GM19193 (cell line): ENCODE measurements around the gene JPT2.

Source experiments
- POLR2A ChIP-seq: IDR thresholded peaks from 4 replicates; pipeline ENCODE4 v1.6.1; 2011; ENCODE audit not compliant: insufficient read depth, insufficient read length; ENCODE audit errors: extremely low read depth

JPT2 gene

GRCh38 chr16:1645914-1646525 is 32.1 kb upstream of the JPT2 start:
- no peak for TF ChIP-seq POLR2A

- TF ChIP-seq POLR2A: no peak
These were observed 30.2 kb upstream of the JPT2 start for GRCh38 chr16:1647856-1648255.

- no peak for TF ChIP-seq POLR2A
These were observed 27.9 kb upstream of the JPT2 start for GRCh38 chr16:1650131-1650530.

- no peak for TF ChIP-seq POLR2A
These were observed 26.7 kb upstream of the JPT2 start for GRCh38 chr16:1651094-1651973.

- no peak for TF ChIP-seq POLR2A
These were observed 26.1 kb upstream of the JPT2 start for GRCh38 chr16:1651974-1652312.

- no peak for TF ChIP-seq POLR2A
These were observed 25.1 kb upstream of the JPT2 start for GRCh38 chr16:1653023-1653422.

GRCh38 chr16:1654505-1655268 is 23.4 kb upstream of the JPT2 start:
- no peak for TF ChIP-seq POLR2A

GRCh38 chr16:1655269-1655807 is 22.7 kb upstream of the JPT2 start:
- no peak for TF ChIP-seq POLR2A

- TF ChIP-seq POLR2A: no peak
These were observed 21.9 kb upstream of the JPT2 start for GRCh38 chr16:1655909-1656807.

- no peak for TF ChIP-seq POLR2A
These were observed 21.1 kb upstream of the JPT2 start for GRCh38 chr16:1656808-1657617.

GRCh38 chr16:1657841-1658240 is 20.2 kb upstream of the JPT2 start:
- TF ChIP-seq POLR2A: no peak

- no peak for TF ChIP-seq POLR2A
These were observed 19.0 kb upstream of the JPT2 start for GRCh38 chr16:1659031-1659430.

- TF ChIP-seq POLR2A: no peak
These were observed 16.3 kb upstream of the JPT2 start for GRCh38 chr16:1661826-1662225.
